HEK293 (cell line): ENCODE measurements around the gene FAM133A.

ENCODE experiments used
- CTCF ChIA-PET: fragments of 350-600 bp; formaldehyde crosslinking; extraction: SDS; loops from one replicate; lab custom pipeline; 2021; ENCODE audit warnings: antibody characterized with exemption; lab: Yijun Ruan, JAX
- POLR2A ChIA-PET: fragments of 300-600 bp; formaldehyde crosslinking; extraction: SDS; loops from one replicate; lab custom pipeline; 2020; ENCODE audit warnings: antibody characterized with exemption, inconsistent platforms; lab: Yijun Ruan, JAX
- H3K27ac ChIP-seq: fragments of 200-500 bp; sonication (Bioruptor generic); 2 replicates; pipeline ENCODE4 v1.5.1; 2014; ENCODE audit warnings: low read depth, low read length, control low read depth, inconsistent platforms; ENCODE audit errors: extremely low read depth
- H3K36me3 ChIP-seq, 2 experiments: fragments of 200-500 bp in 1 of 2; sonication (Bioruptor generic) in 1 of 2; 1 replicate in 1 of 2; 2 replicates in 1 of 2; pipeline ENCODE4 v1.5.1; 2014 to 2017; ENCODE audit warnings: inconsistent platforms in 2 of 2, low read length in 2 of 2; ENCODE audit not compliant: control insufficient read depth in 2 of 2, insufficient read depth in 1 of 2
- H3K4me1 ChIP-seq: fragments of 200-500 bp; sonication (Bioruptor generic); 2 replicates; pipeline ENCODE4 v1.5.1; 2014; ENCODE audit warnings: mild to moderate bottlenecking, low read length, inconsistent platforms; ENCODE audit not compliant: control insufficient read depth, insufficient read depth
- H3K4me3 ChIP-seq: 2 replicates; pipeline ENCODE4 v1.5.1; 2011; ENCODE audit warnings: low read depth, mild to moderate bottlenecking, control low read depth, low read length, moderate library complexity
- H3K9me3 ChIP-seq: fragments of 200-500 bp; sonication (Bioruptor generic); 2 replicates; pipeline ENCODE4 v1.5.1; 2014; ENCODE audit warnings: low read depth, low read length, inconsistent platforms; ENCODE audit not compliant: control insufficient read depth, insufficient read depth
- ATF2 ChIP-seq: fragments of 450-650 bp; formaldehyde crosslinking; IDR thresholded peaks from 2 replicates; pipeline ENCODE4 v1.5.1; 2016; ENCODE audit warnings: missing biosample characterization, missing genetic modification characterization, low read depth
- HOXA7 ChIP-seq: sonication (generic); formaldehyde crosslinking; IDR thresholded peaks from 2 replicates; pipeline ENCODE4 v1.8.1; 2022; ENCODE audit warnings: missing genetic modification reagents, borderline replicate concordance
- IKZF3 ChIP-seq: fragments of 450-650 bp; IDR thresholded peaks from 2 replicates; pipeline ENCODE4 v1.5.0; 2018; ENCODE audit warnings: missing biosample characterization, mild to moderate bottlenecking, missing genetic modification characterization, moderate library complexity
- KLF8 ChIP-seq: fragments of 450-650 bp; formaldehyde crosslinking; IDR thresholded peaks from 2 replicates; pipeline ENCODE4 v1.5.1; 2016; ENCODE audit warnings: missing biosample characterization, missing genetic modification characterization
- PRDM1 ChIP-seq: fragments of 450-650 bp; formaldehyde crosslinking; IDR thresholded peaks from 2 replicates; pipeline ENCODE4; 2016; ENCODE audit warnings: missing biosample characterization, missing genetic modification characterization
- TSHZ1 ChIP-seq: fragments of 450-650 bp; formaldehyde crosslinking; IDR thresholded peaks from 2 replicates; pipeline ENCODE4 v1.5.1; 2016; ENCODE audit warnings: missing biosample characterization, missing genetic modification characterization, borderline replicate concordance
- ZIC2 ChIP-seq: fragments of 450-650 bp; formaldehyde crosslinking; IDR thresholded peaks from 2 replicates; pipeline ENCODE4 v1.5.1; 2016; ENCODE audit warnings: missing biosample characterization, missing genetic modification characterization
- ZNF112 ChIP-seq: fragments of 450-650 bp; formaldehyde crosslinking; IDR thresholded peaks from 2 replicates; pipeline ENCODE4 v1.5.0; 2017; ENCODE audit warnings: missing biosample characterization, missing genetic modification characterization
- ZNF223 ChIP-seq: fragments of 450-650 bp; formaldehyde crosslinking; IDR thresholded peaks from 2 replicates; pipeline ENCODE4 v1.5.1; 2016; ENCODE audit warnings: missing biosample characterization, missing genetic modification characterization
- ZNF239 ChIP-seq: fragments of 450-650 bp; formaldehyde crosslinking; IDR thresholded peaks from 2 replicates; pipeline ENCODE4 v1.5.1; 2016; ENCODE audit warnings: missing biosample characterization, missing genetic modification characterization
- ZNF501 ChIP-seq: fragments of 450-650 bp; formaldehyde crosslinking; IDR thresholded peaks from 2 replicates; pipeline ENCODE4 v1.5.1; 2016; ENCODE audit warnings: missing biosample characterization, missing genetic modification characterization
- ZNF518A ChIP-seq: fragments of 450-650 bp; formaldehyde crosslinking; conservative IDR thresholded peaks from 2 replicates; pipeline ENCODE4 v1.5.1; 2016; ENCODE audit warnings: low read depth, missing biosample characterization, missing genetic modification characterization
- ZNF654 ChIP-seq: fragments of 450-650 bp; formaldehyde crosslinking; IDR thresholded peaks from 2 replicates; pipeline ENCODE4 v1.5.1; 2016; ENCODE audit warnings: low read depth, missing biosample characterization, missing genetic modification characterization
- ZNF701 ChIP-seq: fragments of 450-650 bp; formaldehyde crosslinking; IDR thresholded peaks from 2 replicates; pipeline ENCODE4 v1.5.1; 2016; ENCODE audit warnings: missing biosample characterization, missing genetic modification characterization
- TF ChIP-seq, protein P1 (sequence below): sonication (generic); formaldehyde crosslinking; IDR thresholded peaks from 2 replicates; pipeline ENCODE4 v1.8.1; 2022; ENCODE audit warnings: mild to moderate bottlenecking, moderate library complexity, missing genetic modification reagents

The FAM133A gene

GRCh38 chrX:93711076-93711475 is 37.1 kb downstream of the FAM133A start:
- no peaks in the 10 kb centered on the region for H3K4me1 ChIP-seq
- ChIA-PET CTCF (no interaction called here), POLR2A (no interaction called here)
- no peak for TF ChIP-seq ZNF239 (tag by site-specific recombination)
- TF ChIP-seq ATF2 (tag by site-specific recombination), result peak; percentile 44; the same call in 1 of the 2 replicates
- TF ChIP-seq ZNF701, result no peak
- TF ChIP-seq ZNF112, result no peak
- TF ChIP-seq ZNF501, result no peak
- no peak for TF ChIP-seq ZNF518A (tag by site-specific recombination)
- TF ChIP-seq ZNF223 (tag by site-specific recombination), result no peak
- TF ChIP-seq, protein P1, sequence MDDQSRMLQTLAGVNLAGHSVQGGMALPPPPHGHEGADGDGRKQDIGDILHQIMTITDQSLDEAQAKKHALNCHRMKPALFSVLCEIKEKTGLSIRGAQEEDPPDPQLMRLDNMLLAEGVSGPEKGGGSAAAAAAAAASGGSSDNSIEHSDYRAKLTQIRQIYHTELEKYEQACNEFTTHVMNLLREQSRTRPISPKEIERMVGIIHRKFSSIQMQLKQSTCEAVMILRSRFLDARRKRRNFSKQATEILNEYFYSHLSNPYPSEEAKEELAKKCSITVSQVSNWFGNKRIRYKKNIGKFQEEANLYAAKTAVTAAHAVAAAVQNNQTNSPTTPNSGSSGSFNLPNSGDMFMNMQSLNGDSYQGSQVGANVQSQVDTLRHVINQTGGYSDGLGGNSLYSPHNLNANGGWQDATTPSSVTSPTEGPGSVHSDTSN (CRISPR knock-in tag), result no peak
- H3K27ac ChIP-seq, result no peak overlapping the region
- H3K9me3 ChIP-seq, result no peaks in the 10 kb centered on the region
- no peak overlapping the region for H3K4me3 ChIP-seq
- no peaks in the 10 kb centered on the region for H3K36me3 ChIP-seq

GRCh38 chrX:93741811-93742210 is 67.8 kb downstream of the FAM133A start:
- no peak for TF ChIP-seq ZNF654
- no peak for TF ChIP-seq IKZF3
- TF ChIP-seq TSHZ1 (tag by site-specific recombination), result no peak
- TF ChIP-seq ZIC2, result no peak
- TF ChIP-seq KLF8 (tag by site-specific recombination), result no peak
- TF ChIP-seq PRDM1, result no peak
- TF ChIP-seq HOXA7 (CRISPR knock-in tag), result no peak
- Histone ChIP-seq H3K9me3 (no peaks in the 10 kb centered on the region), H3K4me3 (no peak overlapping the region), H3K36me3 (no peaks in the 10 kb centered on the region), H3K27ac (no peak overlapping the region), H3K4me1 (no peaks in the 10 kb centered on the region)
- ChIA-PET CTCF (no interaction called here), POLR2A (no interaction called here)
